NCI-H774 (cell line): ENCODE results near the gene CD244.

Experiments used
- DNase-seq: peaks from one replicate; lab custom pipeline; 2025; lab: John Stamatoyannopoulos, UW

CD244 gene

DNA sequence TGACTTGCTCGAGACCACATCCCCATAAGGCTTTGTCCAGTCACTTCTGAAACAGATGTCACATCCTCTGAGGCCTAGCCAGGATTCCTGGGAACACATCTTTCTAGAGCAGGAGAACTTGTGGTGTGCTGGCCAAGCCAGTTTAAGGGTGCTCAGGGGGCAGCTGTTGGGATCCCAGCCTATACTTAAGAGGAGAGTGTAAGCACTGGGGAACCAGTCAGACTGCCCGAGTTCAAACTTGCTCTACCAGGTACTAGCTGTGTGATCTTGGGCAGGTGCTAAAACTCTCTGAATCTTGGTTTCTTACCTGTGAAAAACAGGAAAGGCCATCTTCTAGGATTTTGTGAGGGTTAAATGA, 82.3 kb downstream of the CD244 start:
- no peak for DNase-seq
